ENCODE data around the gene C1QL1.
A peak's percentile ranks its signal among the peaks of the same experiment; 100 is the strongest.

C1QL1 gene

DNA sequence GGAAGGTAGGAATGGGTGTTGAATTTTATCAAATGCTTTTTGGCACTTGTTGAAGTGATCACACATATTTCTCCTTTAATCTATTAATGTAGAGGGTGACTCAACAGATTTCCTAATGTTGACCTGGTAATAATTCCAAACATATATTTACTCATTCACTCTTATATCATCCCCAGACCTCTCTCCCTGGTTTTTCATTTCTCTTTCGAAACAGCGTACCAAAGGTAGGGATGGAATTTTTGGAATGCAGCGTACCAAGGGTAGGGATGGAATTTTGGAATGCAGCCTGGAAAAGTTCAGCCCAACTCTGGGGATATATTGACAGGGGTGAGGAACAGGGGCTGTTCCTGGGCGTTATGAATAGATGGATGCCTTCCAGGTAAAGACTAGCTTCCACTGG is 27.8 kb downstream of the C1QL1 start:
- no peak overlapping the region for H3K4me3 Mint-ChIP-seq
- H3K27ac Mint-ChIP-seq, result no peak overlapping the region
- DNase-seq (ENCODE audit: low spot score in 2 of 2) (no peak), ATAC-seq (ENCODE audit: low read depth) (no peak)
- no peaks in the 10 kb centered on the region for H3K27me3 Mint-ChIP-seq
- peaks cover 2% of the 10 kb centered on the region for H3K36me3 Mint-ChIP-seq
- H3K9me3 Mint-ChIP-seq, result peaks cover 1% of the 10 kb centered on the region
- no peaks in the 10 kb centered on the region for H3K4me1 Mint-ChIP-seq

GRCh38 chr17:44935116-44935515 is 33.0 kb downstream of the C1QL1 start:
- H3K4me3 Mint-ChIP-seq, result no peak overlapping the region
- no peak for ATAC-seq (ENCODE audit: low read depth)
- peak overlapping the region; percentile 42 for H3K27ac Mint-ChIP-seq

DNA sequence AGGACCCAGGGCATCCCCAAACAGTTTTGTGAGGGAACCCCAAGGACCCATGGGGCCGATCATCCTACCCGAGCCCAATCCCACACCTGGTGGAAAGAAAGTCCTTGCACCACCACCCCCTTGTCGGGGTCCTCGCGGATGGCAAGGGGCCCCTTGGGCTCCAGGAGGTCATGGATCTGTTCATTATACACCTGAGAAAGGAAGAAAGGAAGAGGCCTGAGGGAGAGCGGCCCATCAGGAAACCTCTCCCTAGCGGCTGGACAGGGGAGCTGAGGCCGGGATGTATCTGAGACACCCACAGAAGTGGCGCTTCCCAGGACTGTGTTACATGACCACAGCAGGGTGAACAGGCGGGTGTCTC is 33.4 kb downstream of the C1QL1 start:
- Mint-ChIP-seq H3K27ac (no peak overlapping the region), H3K36me3 (peaks cover 2% of the 10 kb centered on the region), H3K9me3 (peaks cover 1% of the 10 kb centered on the region), H3K4me1 (no peaks in the 10 kb centered on the region), H3K27me3 (no peaks in the 10 kb centered on the region), H3K4me3 (no peak overlapping the region)
- DNase-seq (ENCODE audit: low spot score in 2 of 2) (no peak), ATAC-seq (ENCODE audit: low read depth) (no peak)

More at GRCh38 chr17:44935116-44935515, 33.0 kb downstream of the C1QL1 start:
- no peak for DNase-seq (ENCODE audit: low spot score in 2 of 2)
- Mint-ChIP-seq H3K27me3 (no peaks in the 10 kb centered on the region), H3K36me3 (peaks cover 2% of the 10 kb centered on the region), H3K4me1 (no peaks in the 10 kb centered on the region), H3K9me3 (peaks cover 1% of the 10 kb centered on the region)

- DNase-seq (ENCODE audit: low spot score in 2 of 2) (no peak), ATAC-seq (ENCODE audit: low read depth) (no peak)
- no peak overlapping the region for H3K4me3 Mint-ChIP-seq
- no peaks in the 10 kb centered on the region for H3K27me3 Mint-ChIP-seq
- H3K4me1 Mint-ChIP-seq, result no peaks in the 10 kb centered on the region
- H3K9me3 Mint-ChIP-seq, result peaks cover 1% of the 10 kb centered on the region
- no peaks in the 10 kb centered on the region for H3K36me3 Mint-ChIP-seq
- no peak overlapping the region for H3K27ac Mint-ChIP-seq
Measured at GRCh38 chr17:44933824-44934744, 34.0 kb downstream of the C1QL1 start.

- H3K4me1 Mint-ChIP-seq, result no peaks in the 10 kb centered on the region
- H3K27me3 Mint-ChIP-seq, result no peaks in the 10 kb centered on the region
- no peak for ATAC-seq (ENCODE audit: low read depth)
Measured at GRCh38 chr17:44932787-44933097, 35.4 kb downstream of the C1QL1 start.

DNA sequence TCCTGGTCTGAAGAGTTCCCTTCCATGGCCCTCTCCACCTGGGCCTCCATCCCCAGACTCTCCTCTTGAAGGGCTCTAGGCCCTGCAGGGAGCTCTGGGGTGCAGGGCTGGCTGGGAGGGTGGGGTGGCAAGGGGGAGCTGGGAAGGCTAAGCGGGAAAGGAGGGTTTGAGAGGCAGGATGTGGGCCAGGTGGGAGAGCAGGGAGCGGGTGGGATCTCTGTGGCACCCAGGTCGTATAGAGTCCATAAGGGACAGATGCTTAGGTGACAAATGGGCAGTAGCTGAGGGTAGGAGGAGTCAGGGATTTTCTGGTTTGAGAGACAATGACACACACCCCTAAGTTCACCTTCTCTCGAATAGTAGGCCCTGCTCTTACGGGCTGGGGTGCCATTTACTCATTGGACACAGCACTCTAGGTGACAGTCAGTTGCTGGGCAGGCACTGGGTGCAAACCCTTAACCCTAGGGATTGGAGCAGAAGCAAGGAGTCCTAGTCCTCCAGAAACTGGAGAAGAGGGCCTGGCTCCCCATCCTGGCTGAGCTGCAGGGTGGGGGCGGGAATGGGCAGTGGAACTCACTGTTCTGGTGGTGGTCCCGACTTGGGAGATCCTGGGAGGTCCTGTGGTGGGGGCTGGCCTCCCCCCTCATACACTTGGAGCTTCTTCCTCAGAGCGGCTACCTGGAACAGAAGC is 35.9 kb downstream of the C1QL1 start:
- no peak for DNase-seq (ENCODE audit: low spot score in 2 of 2)
- no peaks in the 10 kb centered on the region for H3K9me3 Mint-ChIP-seq
- ATAC-seq (ENCODE audit: low read depth), result no peak
- no peaks in the 10 kb centered on the region for H3K27me3 Mint-ChIP-seq
- no peak overlapping the region for H3K4me3 Mint-ChIP-seq
- no peaks in the 10 kb centered on the region for H3K4me1 Mint-ChIP-seq
- H3K27ac Mint-ChIP-seq, result no peak overlapping the region
- no peaks in the 10 kb centered on the region for H3K36me3 Mint-ChIP-seq

More at GRCh38 chr17:44932787-44933097, 35.4 kb downstream of the C1QL1 start:
- no peak overlapping the region for H3K27ac Mint-ChIP-seq
- no peaks in the 10 kb centered on the region for H3K36me3 Mint-ChIP-seq
- no peaks in the 10 kb centered on the region for H3K9me3 Mint-ChIP-seq
- no peak overlapping the region for H3K4me3 Mint-ChIP-seq
- DNase-seq (ENCODE audit: low spot score in 2 of 2), result no peak

- ATAC-seq (ENCODE audit: low read depth), result no peak
- Mint-ChIP-seq H3K4me1 (no peaks in the 10 kb centered on the region), H3K36me3 (no peaks in the 10 kb centered on the region), H3K9me3 (no peaks in the 10 kb centered on the region), H3K4me3 (no peak overlapping the region), H3K27me3 (no peaks in the 10 kb centered on the region), H3K27ac (no peak overlapping the region)
- DNase-seq (ENCODE audit: low spot score in 2 of 2), result no peak
Measured at GRCh38 chr17:44931376-44931775, 36.7 kb downstream of the C1QL1 start.

GRCh38 chr17:44930667-44931066 is 37.4 kb downstream of the C1QL1 start:
- Mint-ChIP-seq H3K27me3 (no peaks in the 10 kb centered on the region), H3K4me1 (no peaks in the 10 kb centered on the region), H3K4me3 (no peak overlapping the region), H3K27ac (no peak overlapping the region), H3K9me3 (no peaks in the 10 kb centered on the region), H3K36me3 (no peaks in the 10 kb centered on the region)
- DNase-seq (ENCODE audit: low spot score in 2 of 2) (no peak), ATAC-seq (ENCODE audit: low read depth) (no peak)

DNA sequence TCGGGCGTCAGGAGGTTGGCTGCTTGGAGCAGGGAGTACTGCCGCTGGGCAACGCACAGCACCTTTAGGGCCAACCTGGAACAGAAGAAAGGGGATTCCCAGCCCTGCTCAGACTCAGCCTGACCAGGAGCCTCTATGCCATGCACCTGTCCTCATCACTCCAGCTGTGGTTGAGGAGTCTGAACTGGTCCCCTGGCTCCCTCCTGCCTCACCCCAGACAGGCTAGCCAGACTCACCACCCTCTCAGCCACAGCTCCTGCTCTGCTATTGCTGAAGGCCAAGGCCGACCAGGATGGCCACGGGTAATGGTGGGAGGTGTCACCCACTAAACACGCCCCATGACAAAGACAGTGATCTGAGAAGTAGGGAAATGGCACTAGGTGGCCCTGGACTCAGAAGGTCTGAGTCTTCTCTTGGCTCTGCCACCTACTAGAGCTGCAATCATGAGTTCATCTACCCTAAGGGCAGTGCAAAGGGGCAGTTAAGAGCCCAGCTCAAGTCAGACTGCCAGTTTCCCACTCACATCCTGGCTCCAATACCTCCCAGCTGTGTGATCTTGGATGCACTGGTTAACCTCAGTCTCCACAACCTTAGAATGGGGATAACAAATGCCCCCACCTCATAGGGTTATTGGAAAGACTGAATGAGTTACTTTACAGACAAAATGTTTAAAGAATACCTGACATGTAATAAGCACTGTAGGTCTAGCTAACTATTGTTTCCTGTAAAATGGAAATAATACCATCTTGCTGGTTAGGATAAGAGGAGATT is 39.0 kb downstream of the C1QL1 start:
- no peaks in the 10 kb centered on the region for H3K36me3 Mint-ChIP-seq
- no peak overlapping the region for H3K27ac Mint-ChIP-seq
- H3K4me1 Mint-ChIP-seq, result no peaks in the 10 kb centered on the region
- H3K9me3 Mint-ChIP-seq, result no peaks in the 10 kb centered on the region
- H3K27me3 Mint-ChIP-seq, result no peaks in the 10 kb centered on the region
- ATAC-seq (ENCODE audit: low read depth), result no peak
- no peak overlapping the region for H3K4me3 Mint-ChIP-seq
- no peak for DNase-seq (ENCODE audit: low spot score in 2 of 2)

DNA sequence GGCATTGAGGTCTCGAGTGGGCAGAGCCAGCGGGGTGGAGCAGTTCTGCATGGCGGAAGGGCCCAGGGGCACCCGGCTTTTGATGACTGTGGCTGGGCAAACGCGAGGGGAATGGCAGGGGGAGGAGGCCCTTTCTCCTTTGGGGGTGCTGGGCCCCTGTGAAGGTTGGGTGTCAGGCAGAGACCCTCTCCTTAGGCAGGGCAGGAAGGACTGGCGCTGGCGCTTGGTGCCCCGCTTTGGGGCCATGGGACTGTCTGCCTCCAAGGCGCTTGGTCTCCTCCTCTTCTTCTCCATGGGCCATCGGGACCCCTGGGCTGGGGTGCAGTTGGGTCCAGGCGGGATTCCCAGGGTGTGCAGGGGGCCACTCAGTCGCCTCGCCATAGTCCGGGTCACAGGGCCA is 40.0 kb downstream of the C1QL1 start:
- H3K36me3 Mint-ChIP-seq, result no peaks in the 10 kb centered on the region
- no peak for ATAC-seq (ENCODE audit: low read depth)
- no peaks in the 10 kb centered on the region for H3K4me1 Mint-ChIP-seq
- no peaks in the 10 kb centered on the region for H3K9me3 Mint-ChIP-seq
- H3K4me3 Mint-ChIP-seq, result no peak overlapping the region
- H3K27me3 Mint-ChIP-seq, result no peaks in the 10 kb centered on the region
- H3K27ac Mint-ChIP-seq, result no peak overlapping the region
- no peak for DNase-seq (ENCODE audit: low spot score in 2 of 2)

- ATAC-seq (ENCODE audit: low read depth) (no peak), DNase-seq (ENCODE audit: low spot score in 2 of 2) (no peak)
- no peaks in the 10 kb centered on the region for H3K9me3 Mint-ChIP-seq
- no peaks in the 10 kb centered on the region for H3K4me1 Mint-ChIP-seq
- H3K4me3 Mint-ChIP-seq, result no peak overlapping the region
- H3K36me3 Mint-ChIP-seq, result no peaks in the 10 kb centered on the region
- H3K27ac Mint-ChIP-seq, result no peak overlapping the region
- peaks cover under 1% of the 10 kb centered on the region for H3K27me3 Mint-ChIP-seq
Measured at GRCh38 chr17:44927696-44928095, 40.4 kb downstream of the C1QL1 start.

DNA sequence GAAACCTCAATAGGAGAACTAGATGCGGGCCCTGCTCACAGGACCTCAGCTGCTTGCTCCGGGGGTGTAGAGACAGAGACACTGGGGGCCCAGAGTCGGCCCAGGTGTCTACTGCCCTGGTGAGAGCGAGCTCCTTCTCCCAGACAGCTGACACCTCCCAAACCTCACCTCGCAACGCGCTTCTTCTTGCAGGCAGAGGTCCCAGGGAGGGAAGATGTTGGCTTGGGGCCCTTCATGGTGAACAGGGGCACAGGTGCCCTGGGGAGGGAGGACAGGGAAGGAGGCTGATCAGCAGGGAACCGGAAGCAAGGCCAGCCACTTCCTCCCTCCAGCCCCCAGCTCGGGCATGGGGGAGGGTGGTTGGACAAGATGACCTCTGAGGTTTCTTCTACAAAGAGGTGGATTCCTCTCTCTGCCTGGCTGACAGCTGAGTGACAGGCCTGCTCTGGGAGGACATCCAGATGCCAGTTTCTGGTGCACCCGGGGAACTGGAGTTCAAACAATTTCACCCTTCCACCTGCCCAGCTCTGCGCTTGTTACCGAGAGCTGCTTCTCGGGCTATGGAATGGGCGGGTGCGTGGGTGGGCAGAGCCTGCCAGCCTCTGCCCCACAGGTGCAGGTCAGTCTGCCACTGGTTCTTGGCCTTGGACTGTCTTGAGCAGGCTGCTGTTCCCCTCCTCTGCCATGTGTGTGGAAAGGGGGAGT is 41.1 kb downstream of the C1QL1 start:
- no peak for DNase-seq (ENCODE audit: low spot score in 2 of 2)
- no peak overlapping the region for H3K4me3 Mint-ChIP-seq
- no peaks in the 10 kb centered on the region for H3K4me1 Mint-ChIP-seq
- no peaks in the 10 kb centered on the region for H3K9me3 Mint-ChIP-seq
- H3K27me3 Mint-ChIP-seq, result peaks cover 4% of the 10 kb centered on the region
- ATAC-seq (ENCODE audit: low read depth), result no peak
- no peaks in the 10 kb centered on the region for H3K36me3 Mint-ChIP-seq
- no peak overlapping the region for H3K27ac Mint-ChIP-seq

DNA sequence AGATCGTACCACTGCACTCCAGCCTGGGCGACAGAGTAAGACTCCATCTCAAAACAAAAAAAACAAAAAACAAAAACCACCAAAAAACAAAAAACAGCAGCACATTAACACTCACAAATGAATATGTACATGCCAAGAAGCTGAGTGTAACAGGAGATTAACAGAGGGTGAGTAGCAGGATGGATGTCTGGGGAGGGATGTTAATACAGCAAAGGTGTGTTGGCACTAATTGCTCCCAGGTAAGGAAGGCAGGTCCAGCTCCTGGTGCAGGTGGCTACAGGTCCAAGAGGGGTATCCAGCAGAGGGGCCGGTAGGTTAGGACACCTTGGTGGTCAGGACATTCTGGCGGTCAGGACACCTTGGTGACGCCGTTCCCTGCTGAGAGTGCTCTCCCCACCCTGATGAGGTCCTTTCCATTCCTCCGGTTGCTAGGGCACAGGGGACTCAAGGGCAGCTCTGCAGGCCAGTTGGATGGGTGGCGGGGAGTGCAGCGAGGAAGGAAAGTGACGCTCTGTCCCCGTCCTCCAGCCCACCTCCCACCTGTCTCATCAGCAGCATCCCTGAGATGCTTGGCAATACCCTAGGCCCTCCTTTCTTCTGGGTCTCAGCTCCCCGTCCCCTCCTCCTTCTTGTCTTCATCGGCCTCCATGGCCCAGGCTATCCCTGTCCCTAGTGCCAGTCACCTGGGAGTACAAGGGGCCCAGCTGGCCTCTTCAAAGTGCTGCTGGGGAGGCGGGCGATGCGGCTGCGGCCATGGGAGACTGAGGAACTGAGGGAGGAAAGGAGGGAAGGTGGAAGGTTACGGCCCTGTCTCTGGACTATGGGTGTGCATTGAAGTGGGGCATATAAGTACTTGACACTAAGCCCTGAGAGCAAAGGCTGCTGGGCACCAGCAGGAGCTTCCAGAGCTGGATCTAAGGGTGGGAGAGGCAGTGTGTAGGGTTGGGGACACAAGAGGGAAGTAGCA is 42.1 kb downstream of the C1QL1 start:
- Mint-ChIP-seq H3K4me1 (peaks cover 4% of the 10 kb centered on the region), H3K36me3 (no peaks in the 10 kb centered on the region), H3K4me3 (no peak overlapping the region), H3K27ac (no peak overlapping the region), H3K9me3 (no peaks in the 10 kb centered on the region), H3K27me3 (peaks cover 7% of the 10 kb centered on the region)
- DNase-seq (ENCODE audit: low spot score in 2 of 2), result no peak
- ATAC-seq (ENCODE audit: low read depth), result no peak
